ENCODE data around the gene PLD3.

Gene PLD3

DNA sequence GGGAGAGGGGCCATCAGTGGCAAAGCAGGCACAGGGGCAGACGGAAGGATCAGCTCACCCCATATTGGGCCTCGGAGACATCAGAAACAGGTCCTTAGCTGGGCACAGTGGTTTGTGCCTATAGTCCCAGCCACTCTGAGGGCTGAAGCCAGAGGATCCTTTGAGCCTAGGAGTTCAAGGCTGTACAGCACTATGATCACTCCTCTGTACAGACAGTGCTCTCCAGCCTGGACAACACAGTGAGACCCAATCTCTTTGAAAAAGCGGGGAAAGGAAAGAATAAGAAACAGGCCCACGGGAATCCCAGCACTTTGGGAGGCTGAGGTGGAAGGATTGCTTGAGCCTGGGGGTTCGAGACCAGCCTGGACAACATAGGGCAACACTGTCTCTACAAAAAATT lies 71.3 kb downstream of the PLD3 start:
- no peaks in the 10 kb centered on the region for H3K27me3 ChIP-seq (ENCODE audit: insufficient read depth, poor library complexity, severe bottlenecking)
- no peak overlapping the region for H3K27ac ChIP-seq (replicated peaks)
- no peak overlapping the region for H3K4me3 ChIP-seq (replicated peaks; ENCODE audit: insufficient read depth, low read length)
- no peak for TF ChIP-seq REST (IDR thresholded peaks at IDR 0.05; ENCODE audit: insufficient replicate concordance, low read depth)
- TF ChIP-seq CTCF (IDR thresholded peaks at IDR 0.05; ENCODE audit: insufficient read depth, low read length): no peak
- no peak for TF ChIP-seq SPI1 (IDR thresholded peaks at IDR 0.05; ENCODE audit: borderline replicate concordance, low read depth)
- TF ChIP-seq POLR2AphosphoS5 (IDR thresholded peaks at IDR 0.05; ENCODE audit: low read depth): no peak
- no peak for TF ChIP-seq GABPA (IDR thresholded peaks at IDR 0.05; ENCODE audit: low read depth)
- DNase-seq (ENCODE audit: low read depth in 1 of 2, low spot score in 1 of 2): no peak

GRCh38 chr19:40420451-40420765 lies 71.9 kb downstream of the PLD3 start:
- H3K27ac ChIP-seq (replicated peaks): peak overlapping the region; percentile 84
- H3K27me3 ChIP-seq (ENCODE audit: insufficient read depth, poor library complexity, severe bottlenecking): no peaks in the 10 kb centered on the region
- no peak for TF ChIP-seq SPI1 (IDR thresholded peaks at IDR 0.05; ENCODE audit: borderline replicate concordance, low read depth)
- no peak for TF ChIP-seq GABPA (IDR thresholded peaks at IDR 0.05; ENCODE audit: low read depth)
- TF ChIP-seq CTCF (IDR thresholded peaks at IDR 0.05; ENCODE audit: insufficient read depth, low read length): no peak
- TF ChIP-seq POLR2AphosphoS5 (IDR thresholded peaks at IDR 0.05; ENCODE audit: low read depth): no peak
- no peak for TF ChIP-seq REST (IDR thresholded peaks at IDR 0.05; ENCODE audit: insufficient replicate concordance, low read depth)
- H3K4me3 ChIP-seq (replicated peaks; ENCODE audit: insufficient read depth, low read length): peak overlapping the region; percentile 71
- no peak for DNase-seq (ENCODE audit: low read depth in 1 of 2, low spot score in 1 of 2)

DNA sequence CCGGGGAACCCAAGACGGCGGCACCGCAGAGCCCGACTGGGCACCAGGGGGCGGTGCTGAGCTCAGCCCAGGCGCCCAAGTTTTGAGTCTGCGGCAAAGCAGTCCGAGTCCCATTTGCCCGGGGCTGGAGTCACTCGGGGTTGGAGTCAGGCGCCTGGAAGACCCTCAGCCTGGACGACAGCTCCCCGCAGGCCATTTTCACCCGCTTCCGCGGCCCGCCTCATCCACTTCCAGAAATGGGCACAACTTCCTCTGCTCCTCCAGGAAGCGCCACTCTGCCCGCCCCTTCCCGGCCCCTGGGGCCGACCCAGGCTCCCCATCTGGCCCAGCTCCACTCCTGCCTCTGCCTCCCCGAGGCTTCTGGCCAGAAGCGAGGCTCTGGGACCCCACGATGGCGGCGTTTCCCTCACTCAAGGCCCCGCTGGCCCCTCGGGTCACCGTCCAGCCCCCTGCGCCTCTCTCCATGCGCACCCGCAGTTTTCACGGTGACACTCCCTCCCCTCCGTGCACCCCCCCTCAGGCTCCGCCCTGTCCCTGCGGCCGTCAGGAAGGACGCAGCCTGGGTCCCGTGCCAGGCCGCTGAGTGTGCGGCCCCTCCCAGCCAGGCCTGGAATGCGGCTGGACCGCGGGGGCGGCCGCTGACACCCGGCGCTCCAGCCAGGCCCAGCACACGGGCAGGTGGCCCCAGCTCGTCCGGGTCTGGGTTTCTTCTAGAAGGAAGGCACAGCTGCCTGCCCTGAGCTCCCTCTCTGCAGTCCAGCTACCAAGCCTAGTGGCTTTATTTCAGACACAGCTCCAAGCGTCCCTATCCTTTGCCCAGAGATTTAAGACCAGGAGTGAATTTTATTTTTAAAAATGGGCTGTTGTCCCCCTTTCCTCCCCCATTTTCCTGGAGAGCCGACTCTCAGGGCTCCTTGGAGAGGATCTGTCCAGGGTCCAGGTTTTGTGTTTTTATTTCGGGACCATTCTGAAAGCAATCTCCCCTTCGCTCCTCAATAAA lies 72.6 kb downstream of the PLD3 start:
- DNase-seq (ENCODE audit: low read depth in 1 of 2, low spot score in 1 of 2): peak in 1 of 2 experiments; percentile 83
- Histone ChIP-seq H3K27ac (replicated peaks) (peak overlapping the region; percentile 84), H3K4me3 (replicated peaks; ENCODE audit: insufficient read depth, low read length) (peak overlapping the region; percentile 71)

More for the DNA sequence above, 72.6 kb downstream of the PLD3 start:
- TF ChIP-seq GABPA (IDR thresholded peaks at IDR 0.05; ENCODE audit: low read depth) (no peak), REST (IDR thresholded peaks at IDR 0.05; ENCODE audit: insufficient replicate concordance, low read depth) (peak; percentile 13), SPI1 (IDR thresholded peaks at IDR 0.05; ENCODE audit: borderline replicate concordance, low read depth) (no peak), CTCF (IDR thresholded peaks at IDR 0.05; ENCODE audit: insufficient read depth, low read length) (peak; percentile 73), POLR2AphosphoS5 (IDR thresholded peaks at IDR 0.05; ENCODE audit: low read depth) (peak; percentile 73)
- no peaks in the 10 kb centered on the region for H3K27me3 ChIP-seq (ENCODE audit: insufficient read depth, poor library complexity, severe bottlenecking)

Measured in HL-60 (cell line).